Mammary epithelial cell (primary cell): Measurements from ENCODE around the gene LIX1L.

Experiments
- EZH2 ChIP-seq: IDR thresholded peaks from 2 replicates; pipeline ENCODE4 v1.6.1; 2012; ENCODE audit warnings: low read length, inconsistent platforms, borderline replicate concordance
- TF ChIP-seq, protein P1 (sequence below), 2 donors: IDR thresholded peaks in 1 of 2; conservative IDR thresholded peaks in 1 of 2; 2 replicates each; pipeline ENCODE4 v1.5.1; 2011 to 2012; ENCODE audit warnings: inconsistent platforms in 2 of 2, low read length in 2 of 2, mild to moderate bottlenecking in 2 of 2, control low read depth in 1 of 2, low read depth in 1 of 2; ENCODE audit not compliant: insufficient read depth in 1 of 2; ENCODE audit errors: extremely low read depth in 1 of 2

- no peak for TF ChIP-seq EZH2
- TF ChIP-seq, protein P1, sequence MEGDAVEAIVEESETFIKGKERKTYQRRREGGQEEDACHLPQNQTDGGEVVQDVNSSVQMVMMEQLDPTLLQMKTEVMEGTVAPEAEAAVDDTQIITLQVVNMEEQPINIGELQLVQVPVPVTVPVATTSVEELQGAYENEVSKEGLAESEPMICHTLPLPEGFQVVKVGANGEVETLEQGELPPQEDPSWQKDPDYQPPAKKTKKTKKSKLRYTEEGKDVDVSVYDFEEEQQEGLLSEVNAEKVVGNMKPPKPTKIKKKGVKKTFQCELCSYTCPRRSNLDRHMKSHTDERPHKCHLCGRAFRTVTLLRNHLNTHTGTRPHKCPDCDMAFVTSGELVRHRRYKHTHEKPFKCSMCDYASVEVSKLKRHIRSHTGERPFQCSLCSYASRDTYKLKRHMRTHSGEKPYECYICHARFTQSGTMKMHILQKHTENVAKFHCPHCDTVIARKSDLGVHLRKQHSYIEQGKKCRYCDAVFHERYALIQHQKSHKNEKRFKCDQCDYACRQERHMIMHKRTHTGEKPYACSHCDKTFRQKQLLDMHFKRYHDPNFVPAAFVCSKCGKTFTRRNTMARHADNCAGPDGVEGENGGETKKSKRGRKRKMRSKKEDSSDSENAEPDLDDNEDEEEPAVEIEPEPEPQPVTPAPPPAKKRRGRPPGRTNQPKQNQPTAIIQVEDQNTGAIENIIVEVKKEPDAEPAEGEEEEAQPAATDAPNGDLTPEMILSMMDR (conservative IDR thresholded peaks at IDR 0.05 in 1 of 2, IDR thresholded peaks at IDR 0.05 in 1 of 2; ENCODE audit: extremely low read depth in 1 of 2, insufficient read depth in 1 of 2, low read depth in 1 of 2, low read length in 2 of 2), result no peak
Observed at GRCh38 chr1:145962157-145963102, 4.6 kb upstream of the LIX1L start.
